NCI-H82 treated with DMSO at 0.1 percent for 48 hours (cell line): ENCODE data around the gene UPK1A.
"Not testable (repeated sequence)": the region's sequence is repeated elsewhere in the genome, so short reads cannot be mapped to it uniquely, and the experiment has no call there.

ENCODE experiments used
- DNase-seq: peaks from one replicate; lab custom pipeline; 2025; ENCODE audit not compliant: unreplicated experiment; lab: John Stamatoyannopoulos, UW

UPK1A gene

GRCh38 chr19:35644206-35644986, 21.9 kb upstream of the UPK1A start:
- DNase-seq, result peak; percentile 95

DNA sequence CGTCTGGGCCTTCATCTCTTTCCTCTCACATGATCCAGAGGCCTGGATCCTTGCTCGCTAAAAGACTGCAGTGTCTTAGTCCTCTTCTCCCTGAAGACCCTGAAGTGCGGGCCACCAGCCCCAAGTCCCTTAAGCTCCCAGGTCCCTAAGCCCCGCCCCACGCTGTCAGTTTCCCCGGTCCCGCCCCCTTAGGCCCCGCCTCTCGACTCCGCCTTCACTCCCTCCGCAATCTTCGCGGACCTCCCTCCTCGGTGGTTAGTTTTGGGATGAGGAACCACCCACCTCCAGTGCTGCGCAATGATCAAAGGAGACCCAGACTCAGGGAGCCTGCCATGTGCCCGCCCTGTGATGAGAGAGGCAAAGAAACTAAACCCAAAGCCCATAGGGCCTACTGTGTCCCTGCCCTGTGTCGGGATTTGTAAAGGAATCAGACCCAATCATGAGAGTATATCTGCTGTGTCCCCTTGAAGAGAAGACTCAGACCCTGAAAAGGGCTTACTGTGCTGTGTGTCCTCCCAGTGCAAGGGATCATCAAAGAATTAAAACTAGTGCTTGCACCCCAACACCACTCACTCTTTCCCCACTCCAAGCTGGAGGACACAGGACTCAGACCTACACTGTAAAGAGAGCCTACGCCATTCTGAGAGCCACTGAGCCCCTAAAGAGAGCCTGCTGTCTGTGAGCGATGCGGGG, 21.2 kb upstream of the UPK1A start:
- peak; percentile 65 for DNase-seq

- DNase-seq, result no peak
Observed at GRCh38 chr19:35645680-35646511, 20.4 kb upstream of the UPK1A start.

DNA sequence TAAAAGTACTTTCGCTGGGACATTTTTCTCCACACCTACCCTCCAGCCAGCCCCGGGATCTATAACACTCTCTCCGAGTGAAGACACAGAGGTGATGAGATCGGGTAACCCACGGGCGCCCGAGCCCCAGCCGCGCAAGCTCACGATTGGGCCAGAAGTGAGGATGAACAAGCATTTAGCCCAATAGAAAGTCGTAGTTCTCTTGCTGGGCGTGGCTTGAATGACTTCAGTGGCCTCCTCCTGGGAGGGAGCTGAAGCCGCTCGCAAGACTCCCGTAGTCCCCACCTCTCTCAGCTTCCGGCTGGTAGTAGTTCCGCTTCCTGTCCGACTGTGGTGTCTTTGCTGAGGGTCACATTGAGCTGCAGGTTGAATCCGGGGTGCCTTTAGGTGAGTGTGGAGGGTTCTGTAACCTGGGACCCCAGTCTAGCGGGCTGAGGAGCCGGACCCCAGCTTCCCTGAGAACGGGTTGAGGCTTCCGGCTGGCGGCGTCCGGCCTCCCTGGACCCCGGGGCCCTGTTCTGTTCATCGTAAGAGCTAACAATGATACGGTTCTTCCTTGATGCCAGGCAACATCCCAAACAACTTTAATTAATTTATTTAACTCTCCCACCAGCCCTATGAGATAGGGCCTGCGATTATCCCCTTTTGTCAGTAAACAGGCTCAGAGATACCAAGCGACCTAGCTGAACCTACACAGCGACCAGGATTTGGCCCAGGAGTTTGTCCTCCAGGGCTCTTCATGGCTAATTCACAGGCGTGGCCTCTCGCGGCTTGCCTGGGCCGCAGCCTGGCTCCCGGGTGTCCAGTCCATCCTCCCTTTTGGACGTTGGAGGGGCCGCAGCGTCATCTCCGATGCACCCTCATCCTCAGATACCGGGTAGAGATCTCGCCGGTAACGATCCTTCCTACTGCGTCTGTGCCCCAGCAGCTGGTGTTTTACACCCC, 18.0 kb upstream of the UPK1A start, which contains the start of gene COX6B1:
TSS of gene COX6B1 (plus strand) at position 307 of the 945 bp plus-strand sequence. CDS start 2,921 bp downstream, outside the sequence.
- peak; percentile 97 for DNase-seq

DNA sequence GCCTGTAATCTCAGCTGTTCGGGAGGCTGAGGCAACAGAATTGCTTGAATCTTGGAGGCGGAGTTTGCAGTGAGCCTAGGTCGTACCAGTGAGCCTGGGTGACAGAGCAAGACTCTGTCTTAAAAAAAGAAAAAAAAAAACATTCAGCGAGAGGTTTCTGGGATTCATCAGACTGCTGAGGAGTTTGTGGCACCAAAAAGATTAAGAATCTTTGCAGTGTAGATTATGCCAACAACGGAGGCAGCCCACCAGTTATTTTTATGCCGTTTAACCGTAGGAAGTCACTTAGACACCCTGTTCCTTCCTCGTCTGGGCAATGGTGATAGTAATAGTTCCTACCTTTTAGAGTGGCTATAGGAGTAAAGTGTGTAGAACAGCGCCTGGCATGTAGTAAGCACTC, 15.7 kb upstream of the UPK1A start:
- no peak for DNase-seq

GRCh38 chr19:35654828-35655227, 11.5 kb upstream of the UPK1A start:
- not testable (repeated sequence) for DNase-seq

DNA sequence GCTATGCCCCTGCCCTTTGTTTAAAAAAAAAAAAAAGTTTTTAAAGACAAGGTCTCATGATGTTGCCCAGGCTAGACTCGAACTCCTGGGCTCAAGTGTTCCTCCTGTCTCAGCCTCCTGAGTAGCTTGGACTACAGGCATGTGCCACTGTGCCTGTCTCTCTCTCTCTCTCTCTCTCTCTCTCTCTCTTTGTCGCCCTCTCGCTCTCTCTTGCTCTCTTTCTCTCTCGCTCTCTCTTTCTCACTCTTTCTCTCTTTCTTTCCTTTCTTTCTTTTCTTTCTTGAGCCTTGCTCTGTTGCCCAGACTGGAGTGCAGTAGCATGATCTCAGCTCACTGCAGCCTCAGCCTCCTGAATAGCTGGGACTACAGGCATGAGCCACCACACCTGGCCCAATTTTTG, 10.7 kb upstream of the UPK1A start:
- DNase-seq, result no peak

- no peak for DNase-seq
Observed at GRCh38 chr19:35656700-35657099, 9.6 kb upstream of the UPK1A start.

DNA sequence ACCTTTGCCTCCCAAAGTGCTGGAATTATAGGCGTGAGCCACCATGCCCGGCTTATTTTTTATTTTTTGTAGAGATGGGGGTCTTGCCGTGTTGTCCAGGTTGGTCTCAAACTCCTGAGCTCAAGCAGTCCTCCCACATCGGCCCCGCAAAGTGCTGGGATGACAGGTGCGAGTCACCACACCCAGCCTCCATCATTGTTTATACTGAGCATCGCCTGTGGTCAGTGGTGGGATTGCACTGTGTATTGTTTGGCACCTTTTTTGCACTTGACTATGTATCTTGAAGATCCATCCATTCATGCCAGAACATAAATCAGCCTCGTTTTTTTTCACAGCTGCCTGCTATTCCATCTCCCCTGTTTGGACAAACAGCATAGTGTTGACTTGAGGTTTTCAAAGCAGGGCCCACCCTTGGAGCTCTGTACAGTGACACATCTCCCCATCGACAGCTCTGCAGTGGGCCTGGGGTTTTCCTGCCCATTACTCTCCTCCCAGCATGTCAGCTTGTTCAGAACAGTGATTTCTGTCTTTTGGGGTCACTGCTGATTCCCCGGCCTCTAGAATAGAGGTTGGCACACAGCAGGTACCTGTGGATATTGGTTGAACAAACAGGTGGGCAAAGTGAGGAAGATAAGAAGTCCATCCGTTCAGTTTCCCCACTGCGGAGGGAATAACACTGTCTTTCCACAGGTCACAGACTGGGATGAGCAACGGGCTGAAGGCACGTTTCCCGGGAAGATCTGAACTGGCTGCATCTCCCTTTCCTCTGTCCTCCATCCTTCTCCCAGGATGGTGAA, 8.2 kb upstream of the UPK1A start:
- DNase-seq, result no peak

- DNase-seq, result no peak
Observed at GRCh38 chr19:35661995-35662340, 4.3 kb upstream of the UPK1A start.

DNA sequence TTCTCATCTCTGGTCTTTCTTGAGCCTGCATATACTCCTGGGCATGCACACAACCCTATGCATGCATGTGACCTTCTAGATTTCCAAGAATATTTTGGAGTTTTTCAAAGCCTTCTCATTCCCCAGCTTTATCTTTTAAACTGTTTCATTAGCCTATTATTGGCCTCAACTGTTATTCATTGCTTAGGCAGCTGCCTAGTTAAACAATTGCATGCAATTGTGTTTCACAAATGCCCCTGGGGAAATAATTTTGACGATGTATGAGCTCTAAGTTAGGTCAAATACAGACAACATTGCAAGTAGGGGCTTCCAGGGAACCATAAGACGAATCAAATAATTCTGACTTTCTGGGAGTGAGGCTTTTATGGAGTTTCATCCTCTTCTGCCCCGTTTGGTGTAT, 2.3 kb upstream of the UPK1A start:
- DNase-seq, result no peak

DNA sequence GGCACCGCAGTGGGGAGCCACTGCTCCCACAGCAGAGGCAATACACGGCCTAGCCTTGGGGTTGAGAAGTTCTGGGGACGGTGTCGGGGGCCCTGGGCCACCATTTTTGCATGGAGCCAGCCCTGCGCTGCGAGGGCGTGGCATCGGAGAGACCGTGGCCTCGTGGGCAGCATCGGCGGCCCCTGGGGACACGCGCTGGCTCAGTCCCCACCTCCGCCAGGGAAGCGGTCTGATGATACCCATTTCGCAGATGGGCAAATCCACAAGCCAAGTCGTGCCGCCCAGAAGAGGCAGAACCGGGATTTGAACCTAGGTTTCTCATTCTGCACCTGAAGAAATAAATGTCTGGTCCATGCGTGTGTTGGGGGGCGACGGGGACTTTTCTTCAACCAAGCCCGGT, 1.2 kb upstream of the UPK1A start:
- DNase-seq, result no peak

DNA sequence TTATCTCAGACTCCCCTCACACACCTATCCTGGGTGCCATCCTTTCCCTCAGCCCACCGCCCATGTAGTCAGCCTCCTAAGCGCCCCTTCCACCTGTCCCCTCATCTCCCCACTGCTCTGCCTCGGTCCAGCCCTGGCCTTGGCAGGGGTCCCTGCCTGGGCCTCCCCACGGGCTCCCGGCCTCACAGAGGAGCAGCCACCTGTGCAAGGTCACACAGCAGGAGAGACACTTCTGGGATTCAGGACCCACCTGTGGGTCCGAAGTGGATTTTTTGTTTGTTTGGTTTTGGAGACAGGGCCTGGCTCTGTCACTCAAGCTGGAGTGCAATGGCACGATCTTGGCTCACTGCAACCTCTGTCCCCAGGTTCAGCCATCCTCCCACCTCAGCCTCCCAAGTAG, 713 bp upstream of the UPK1A start:
- no peak for DNase-seq

GRCh38 chr19:35669566-35669965, 3.2 kb downstream of the UPK1A start:
- no peak for DNase-seq

DNA sequence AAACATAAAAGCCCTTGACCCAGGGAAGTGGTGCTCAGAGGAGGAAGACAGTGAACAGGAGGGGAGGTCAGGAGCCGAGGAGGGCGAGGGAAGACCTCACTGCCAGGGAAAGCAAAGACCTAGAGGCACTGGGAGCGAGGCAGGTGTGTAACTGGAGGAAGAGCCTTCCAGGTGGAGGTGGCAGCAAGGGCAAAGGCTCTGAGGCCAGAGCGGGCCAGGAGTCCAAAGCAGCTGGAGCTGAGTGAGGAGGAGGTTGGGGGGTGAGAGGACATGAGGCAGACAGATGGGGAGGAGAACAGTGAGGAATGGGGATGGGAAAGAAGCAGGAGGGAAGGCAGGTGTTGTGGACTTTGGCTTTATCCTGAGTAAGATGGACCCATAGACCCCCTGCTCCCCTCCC, 3.7 kb downstream of the UPK1A start:
- DNase-seq, result no peak

DNA sequence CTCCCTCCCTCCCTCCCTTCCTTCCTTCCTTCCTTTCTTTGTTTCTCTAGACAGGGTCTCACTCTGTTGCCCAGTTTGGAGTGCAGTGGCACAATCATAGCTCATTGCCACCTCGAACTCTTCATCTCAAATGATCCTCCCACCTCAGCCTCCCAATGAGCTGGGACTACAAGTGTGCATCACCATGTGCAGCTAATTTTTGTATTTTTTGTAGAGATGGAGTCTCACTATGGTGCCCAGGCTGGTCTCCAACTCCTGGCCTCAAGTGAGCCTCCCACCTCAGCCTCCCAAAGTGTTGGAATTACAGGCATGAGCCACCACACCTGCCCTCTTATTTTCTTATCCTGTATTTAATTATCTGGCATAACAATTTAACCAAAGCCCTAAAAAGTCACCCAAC, 4.4 kb downstream of the UPK1A start:
- no peak for DNase-seq

- no peak for DNase-seq
Observed at GRCh38 chr19:35671818-35672217, 5.5 kb downstream of the UPK1A start.

GRCh38 chr19:35673121-35673804, 6.9 kb downstream of the UPK1A start:
- no peak for DNase-seq

GRCh38 chr19:35675589-35676140, 9.3 kb downstream of the UPK1A start:
- DNase-seq, result no peak
